H9 (cell line): ENCODE results near the gene VTA1. TPM values are rescaled to one million over a fixed set of nuclear protein-coding genes. Genes with fewer than 3 reads are reported as not detected.

Experiments
- DNase-seq: peaks from one replicate; pipeline ENCODE4 v3.0.0-alpha.2; 2017
- H2AFZ ChIP-seq: one replicate; pipeline ENCODE4 v1.6.1; 2013; ENCODE audit warnings: mild to moderate bottlenecking, low read length, control low read depth, moderate library complexity
- H2AK5ac ChIP-seq: 2 replicates; pipeline ENCODE4 v1.6.1; 2013; ENCODE audit warnings: low read length, control low read depth, mixed read lengths; ENCODE audit not compliant: insufficient read length
- H2BK120ac ChIP-seq: one replicate; pipeline ENCODE4 v1.6.1; 2013; ENCODE audit warnings: low read depth, mild to moderate bottlenecking, low read length, control low read depth, inconsistent platforms; ENCODE audit not compliant: poor library complexity, severe bottlenecking
- H2BK12ac ChIP-seq: 2 replicates; pipeline ENCODE4 v1.6.1; 2013; ENCODE audit warnings: low read length, control low read depth, mixed read lengths, low read depth; ENCODE audit not compliant: insufficient read length
- H2BK15ac ChIP-seq: 2 replicates; pipeline ENCODE4 v1.6.1; 2013; ENCODE audit warnings: low read depth, low read length, control low read depth
- H2BK20ac ChIP-seq: one replicate; pipeline ENCODE4 v1.6.1; 2013; ENCODE audit warnings: low read depth, mild to moderate bottlenecking, low read length, control low read depth, inconsistent platforms; ENCODE audit not compliant: poor library complexity, severe bottlenecking
- H2BK5ac ChIP-seq: 2 replicates; pipeline ENCODE4 v1.6.1; 2013; ENCODE audit warnings: low read length, control low read depth, mixed read lengths; ENCODE audit not compliant: insufficient read length
- H3K14ac ChIP-seq: 2 replicates; pipeline ENCODE4 v1.6.1; 2013; ENCODE audit warnings: low read length, control low read depth; ENCODE audit not compliant: insufficient read depth
- H3K18ac ChIP-seq: 2 replicates; pipeline ENCODE4 v1.6.1; 2013; ENCODE audit warnings: low read depth, mild to moderate bottlenecking, mixed read lengths, low read length, control low read depth; ENCODE audit not compliant: insufficient read length
- H3K23ac ChIP-seq: 2 replicates; pipeline ENCODE4 v1.6.1; 2013; ENCODE audit warnings: low read length, control low read depth, mixed read lengths, low read depth; ENCODE audit not compliant: insufficient read length
- H3K23me2 ChIP-seq: 2 replicates; pipeline ENCODE4 v1.6.1; 2013; ENCODE audit warnings: low read depth, mild to moderate bottlenecking, mixed read lengths, low read length, control low read depth; ENCODE audit not compliant: insufficient read length, poor library complexity, severe bottlenecking
- H3K27ac ChIP-seq: 2 replicates; pipeline ENCODE4 v1.5.1; 2013; ENCODE audit warnings: low read length, control low read depth, mixed read lengths, low read depth; ENCODE audit not compliant: insufficient read length
- H3K27me3 ChIP-seq: 2 replicates; pipeline ENCODE4 v1.6.1; 2013; ENCODE audit warnings: low read length, control low read depth, inconsistent platforms; ENCODE audit not compliant: insufficient read depth
- H3K4ac ChIP-seq: 2 replicates; pipeline ENCODE4 v1.6.1; 2013; ENCODE audit warnings: low read depth, mild to moderate bottlenecking, control low read depth, inconsistent platforms, low read length, moderate library complexity
- H3K4me1 ChIP-seq: 2 replicates; pipeline ENCODE4 v1.6.1; 2013; ENCODE audit warnings: low read length, control low read depth, inconsistent platforms; ENCODE audit not compliant: insufficient read depth
- H3K4me2 ChIP-seq: 2 replicates; pipeline ENCODE4 v1.6.1; 2013; ENCODE audit warnings: low read length, control low read depth, mixed read lengths; ENCODE audit not compliant: insufficient read length, insufficient read depth
- H3K56ac ChIP-seq: 2 replicates; pipeline ENCODE4 v1.6.1; 2013; ENCODE audit warnings: low read depth, mild to moderate bottlenecking, mixed read lengths, low read length, control low read depth; ENCODE audit not compliant: insufficient read length
- H3K79me1 ChIP-seq: 2 replicates; pipeline ENCODE4 v1.6.1; 2013; ENCODE audit warnings: low read depth, mild to moderate bottlenecking, moderate library complexity, low read length, control low read depth, inconsistent platforms; ENCODE audit not compliant: insufficient read depth, poor library complexity, severe bottlenecking
- H3K79me2 ChIP-seq: 2 replicates; pipeline ENCODE4 v1.6.1; 2013; ENCODE audit warnings: low read length, control low read depth, inconsistent platforms; ENCODE audit not compliant: insufficient read depth
- H3K9ac ChIP-seq: 2 replicates; pipeline ENCODE4 v1.6.1; 2013; ENCODE audit warnings: low read length, control low read depth, mixed read lengths; ENCODE audit not compliant: insufficient read length; ENCODE audit errors: extremely low read depth
- H3K9me3 ChIP-seq: one replicate; pipeline ENCODE4 v1.6.1; 2013; ENCODE audit warnings: low read depth, low read length, inconsistent platforms; ENCODE audit not compliant: control insufficient read depth
- H3T11ph ChIP-seq: one replicate; pipeline ENCODE4 v1.6.1; 2013; ENCODE audit warnings: mild to moderate bottlenecking, low read length, control low read depth, inconsistent platforms
- H4K20me1 ChIP-seq: one replicate; pipeline ENCODE4 v1.6.1; 2013; ENCODE audit not compliant: control insufficient read depth, insufficient read length, insufficient read depth
- H4K5ac ChIP-seq: 2 replicates; pipeline ENCODE4 v1.6.1; 2013; ENCODE audit warnings: low read depth, mild to moderate bottlenecking, mixed read lengths, low read length, control low read depth; ENCODE audit not compliant: insufficient read length
- H4K8ac ChIP-seq: replicated peaks from 2 replicates; pipeline ENCODE4 v1.6.1; 2013; ENCODE audit warnings: low read length, control low read depth, mixed read lengths, low read depth; ENCODE audit not compliant: insufficient read length
- H4K91ac ChIP-seq: 2 replicates; pipeline ENCODE4 v1.6.1; 2013; ENCODE audit warnings: low read depth, mild to moderate bottlenecking, moderate library complexity, mixed read lengths, low read length, control low read depth; ENCODE audit not compliant: insufficient read length
- H3K27ac Mint-ChIP-seq, 3 experiments: 2 replicates in 2 of 3; 3 replicates in 1 of 3; pipeline ENCODE4 v1.8.0; 2020 to 2021; ENCODE audit warnings: mixed read lengths in 3 of 3, mild to moderate bottlenecking in 1 of 3, moderate library complexity in 1 of 3
- H3K27me3 Mint-ChIP-seq: 2 replicates; pipeline ENCODE4 v1.8.0; 2021; ENCODE audit warnings: low read depth, mild to moderate bottlenecking, moderate library complexity, mixed read lengths
- H3K36me3 Mint-ChIP-seq, 3 experiments: 2 replicates in 2 of 3; 3 replicates in 1 of 3; pipeline ENCODE4 v1.8.0; 2020 to 2021; ENCODE audit warnings: low read depth in 3 of 3, mixed read lengths in 3 of 3; ENCODE audit not compliant: insufficient read depth in 1 of 3
- H3K4me1 Mint-ChIP-seq, 2 experiments: 2 replicates each; pipeline ENCODE4 v1.8.0; 2020; ENCODE audit warnings: mixed read lengths in 2 of 2
- H3K4me3 Mint-ChIP-seq, 2 experiments: 2 replicates in 1 of 2; 3 replicates in 1 of 2; pipeline ENCODE4 v1.8.0; 2020 to 2021; ENCODE audit warnings: mild to moderate bottlenecking in 2 of 2, mixed read lengths in 2 of 2, moderate library complexity in 1 of 2
- H3K9me3 Mint-ChIP-seq, 2 experiments: 2 replicates in 1 of 2; 3 replicates in 1 of 2; pipeline ENCODE4 v1.8.0; 2020; ENCODE audit warnings: mild to moderate bottlenecking in 2 of 2, mixed read lengths in 2 of 2, moderate library complexity in 1 of 2
- CTCF ChIP-seq: fragments of 200-600 bp; sonication (generic); conservative IDR thresholded peaks from 3 replicates; pipeline ENCODE4 v1.8.0; 2021; ENCODE audit warnings: antibody characterized with exemption, mild to moderate bottlenecking
- WGBS: extraction: QIAGEN DNeasy Blood & Tissue Kit; methylation state at CpG from one replicate; pipeline ENCODE4 v1.1.7; 2013; ENCODE audit warnings: missing lambda C conversion rate, low lambda C conversion rate, mixed read lengths; ENCODE audit not compliant: insufficient read length; ENCODE audit errors: extremely low coverage; 5-methylcytosine and 5-hydroxymethylcytosine counted together
- total RNA-seq: library from RNA; stranded (reverse); gene quantifications from 2 replicates; pipeline ENCODE4 v1.2.1, GENCODE V29; 2021

Gene VTA1
- total RNA-seq, 1 experiment from 2014 or later, result 63.1 TPM

GRCh38 chr6:142238881-142239280 lies 91.8 kb downstream of the VTA1 start:
- H3K4ac ChIP-seq, result no peak overlapping the region
- H3K18ac ChIP-seq, result no peak overlapping the region
- no peak overlapping the region for H2BK12ac ChIP-seq
- Mint-ChIP-seq H3K4me3 (no peak overlapping the region), H3K9me3 (no peaks in the 10 kb centered on the region), H3K4me1 (peaks cover 11 to 12% of the 10 kb centered on the region in 2 experiments; a peak in 3 of 4 replicates), H3K36me3 (no peaks in the 10 kb centered on the region), H3K27me3 (no peaks in the 10 kb centered on the region), H3K27ac (no peak overlapping the region)
- no peak overlapping the region for H4K5ac ChIP-seq
- H4K20me1 ChIP-seq, result no peaks in the 10 kb centered on the region
- no CpG with 5 or more reads among the region's 3 CpGs for WGBS
- H3K27ac ChIP-seq, result no peak overlapping the region
- H3K4me1 ChIP-seq, result peaks cover 3% of the 10 kb centered on the region; the same call in 1 of the 2 replicates
- no peaks in the 10 kb centered on the region for H3K27me3 ChIP-seq
- no peak overlapping the region for H3K23ac ChIP-seq
- H2BK5ac ChIP-seq, result no peak overlapping the region
- H2AFZ ChIP-seq, result no peak overlapping the region
- no peaks in the 10 kb centered on the region for H3K79me1 ChIP-seq
- no peak overlapping the region for H3K56ac ChIP-seq
- no peaks in the 10 kb centered on the region for H3K23me2 ChIP-seq
- no peak overlapping the region for H2BK20ac ChIP-seq
- no peak overlapping the region for H2BK120ac ChIP-seq
- H2BK15ac ChIP-seq, result no peak overlapping the region
- no peak overlapping the region for H3K14ac ChIP-seq
- DNase-seq, result no peak
- no peak overlapping the region for H4K8ac ChIP-seq
- no peak for TF ChIP-seq CTCF
- H3K9me3 ChIP-seq, result no peaks in the 10 kb centered on the region
- H4K91ac ChIP-seq, result no peak overlapping the region
- no peak overlapping the region for H3T11ph ChIP-seq
- no peak overlapping the region for H3K9ac ChIP-seq
- H3K79me2 ChIP-seq, result no peaks in the 10 kb centered on the region
- no peak overlapping the region for H3K4me2 ChIP-seq
- no peak overlapping the region for H2AK5ac ChIP-seq
